GM19238 (cell line): Measurements from ENCODE around the gene SLX9.

Experiments used
- DNase-seq: peaks from one replicate; pipeline ENCODE4 v3.0.0; 2011; ENCODE audit warnings: low spot score; ENCODE audit not compliant: insufficient read length

SLX9 gene

DNA sequence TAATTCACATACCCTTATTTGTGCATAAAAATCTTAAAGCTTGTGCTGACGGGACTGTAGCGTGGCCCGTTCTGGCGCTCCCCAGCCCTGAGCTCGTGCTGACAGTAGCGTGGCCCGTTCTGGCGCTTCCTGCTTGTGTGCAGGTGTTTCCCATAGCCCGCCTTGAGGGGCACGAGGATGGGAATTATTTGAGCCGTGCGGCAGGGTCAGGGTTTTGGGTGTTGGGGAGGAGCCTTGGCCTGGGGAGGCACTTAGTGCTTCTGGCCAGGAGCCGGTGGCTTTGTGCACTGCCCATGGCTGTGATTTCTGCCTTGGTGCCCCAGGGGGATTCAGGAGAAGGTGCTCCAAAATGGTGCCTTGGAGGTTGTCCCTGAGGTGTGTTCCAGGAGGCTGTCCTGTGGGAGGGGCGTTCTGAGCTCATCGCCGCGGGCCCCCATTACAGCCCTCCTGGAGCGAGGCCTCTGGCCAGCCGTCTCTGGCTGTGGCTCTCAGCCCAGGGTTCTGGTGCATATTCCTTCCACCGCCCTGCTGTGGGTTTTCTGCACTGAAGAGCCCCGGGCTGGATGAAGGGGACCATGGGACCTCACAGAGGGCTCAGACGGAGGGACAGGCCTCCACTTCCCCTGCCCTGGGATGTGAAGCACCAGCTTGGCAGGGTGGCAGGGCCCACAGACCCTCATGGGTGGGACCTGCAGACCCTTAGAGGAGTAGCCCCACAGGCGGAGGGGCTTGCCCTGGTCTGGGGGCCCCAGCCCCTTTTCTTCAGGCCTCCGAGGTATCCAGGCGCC lies 6.6 kb downstream of the SLX9 start:
- DNase-seq, result no peak

GRCh38 chr21:44947111-44947929 lies 7.5 kb downstream of the SLX9 start:
- DNase-seq, result no peak

DNA sequence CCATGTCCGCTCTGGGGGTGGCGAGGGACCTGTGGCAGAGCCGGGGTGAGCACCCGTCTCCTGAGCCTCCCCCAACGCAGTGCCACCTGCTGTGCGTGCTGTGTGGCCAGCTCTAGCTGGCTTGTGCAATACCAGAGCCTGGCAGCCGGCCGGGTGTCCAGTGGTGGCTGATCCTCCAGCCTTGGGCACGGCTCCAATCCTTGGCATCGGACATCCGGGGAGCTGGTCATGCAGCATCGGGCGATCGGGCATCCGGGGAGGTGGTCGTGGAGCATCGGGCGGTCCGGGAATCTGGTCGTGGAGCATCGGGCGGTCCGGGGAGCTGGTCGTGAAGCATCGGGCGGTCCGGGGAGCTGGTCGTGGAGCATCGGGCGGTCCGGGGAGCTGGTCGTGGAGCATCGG lies 8.1 kb downstream of the SLX9 start:
- no peak for DNase-seq

- no peak for DNase-seq
These were observed 8.7 kb downstream of the SLX9 start for GRCh38 chr21:44948426-44949120.

GRCh38 chr21:44949161-44949778 lies 9.4 kb downstream of the SLX9 start:
- no peak for DNase-seq

DNA sequence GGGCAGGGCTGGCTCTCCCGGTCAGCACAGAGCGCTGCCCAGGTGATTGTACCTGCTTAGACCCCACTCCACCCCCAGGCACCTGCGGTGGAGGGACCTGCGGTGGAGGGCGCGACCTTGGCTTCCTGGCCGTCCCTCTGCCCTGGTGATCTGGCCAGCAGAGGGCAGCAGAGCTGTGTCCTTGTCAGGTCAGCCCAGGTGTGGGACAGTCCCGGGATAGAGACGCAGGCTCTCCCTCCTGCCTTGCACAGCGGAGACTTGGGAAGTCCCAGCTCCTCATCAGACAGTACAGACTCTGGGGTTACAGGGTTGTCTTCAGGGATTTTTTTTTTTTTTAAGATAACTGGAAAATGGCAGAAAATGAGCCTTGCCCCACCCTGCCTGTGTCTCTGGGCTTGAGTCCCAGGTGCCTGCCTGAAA lies 10.0 kb downstream of the SLX9 start:
- DNase-seq, result peak; percentile 85

DNA sequence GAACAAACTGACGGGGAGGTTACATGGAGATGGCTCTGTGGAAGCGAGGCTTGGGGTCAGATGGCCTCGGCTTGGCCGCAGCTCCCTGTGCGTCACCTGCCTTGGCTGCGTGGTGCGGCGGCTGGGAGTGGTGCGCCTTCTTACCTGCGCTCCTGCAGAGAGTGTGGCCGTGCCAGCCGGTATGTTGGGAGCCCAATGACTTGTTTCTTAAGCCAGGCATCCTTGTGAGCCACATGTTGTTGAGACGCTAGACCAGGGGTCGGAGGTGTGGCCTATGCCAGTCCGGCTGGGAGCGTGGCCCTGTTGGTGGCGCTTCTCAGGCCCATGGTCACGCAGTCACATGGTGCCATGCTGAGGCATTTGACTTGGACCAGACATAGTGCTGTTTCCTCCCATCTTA lies 10.5 kb downstream of the SLX9 start:
- no peak for DNase-seq

GRCh38 chr21:44951186-44951915 lies 11.5 kb downstream of the SLX9 start:
- DNase-seq, result no peak

- no peak for DNase-seq
These were observed 12.5 kb downstream of the SLX9 start for GRCh38 chr21:44952116-44952928.

DNA sequence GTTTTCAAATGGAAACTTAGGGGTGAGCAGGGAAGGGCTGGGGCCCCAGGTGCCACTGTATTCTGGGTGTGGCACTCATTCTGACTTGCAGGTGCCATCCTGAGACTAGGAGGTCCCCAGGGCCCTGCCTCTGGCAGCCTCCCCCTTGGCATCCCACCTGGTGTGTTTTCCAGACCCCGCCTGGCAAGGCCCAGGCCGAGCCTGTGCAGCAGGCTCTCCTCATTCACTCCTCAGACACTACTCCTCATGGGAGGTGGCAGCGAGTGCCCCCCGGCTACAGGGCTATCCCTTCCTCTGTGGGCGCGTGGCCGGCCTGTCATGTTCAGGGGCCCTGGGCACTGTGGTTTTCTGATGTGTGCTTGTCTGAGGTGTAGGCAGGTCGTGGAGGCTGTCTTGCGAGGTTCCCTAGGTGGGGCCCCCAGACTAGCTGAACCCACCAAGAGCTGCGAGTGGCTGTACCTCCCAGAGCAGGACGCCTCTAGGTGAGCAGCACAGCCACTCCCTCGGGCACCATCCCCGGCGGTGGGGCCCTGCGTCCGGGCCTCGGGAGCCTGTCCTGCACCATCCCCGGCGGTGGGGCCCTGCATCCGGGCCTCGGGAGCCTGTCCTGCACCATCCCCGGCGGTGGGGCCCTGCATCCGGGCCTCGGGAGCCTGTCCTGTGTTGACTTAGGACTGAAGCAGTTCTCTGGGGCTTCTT lies 13.2 kb downstream of the SLX9 start:
- no peak for DNase-seq

DNA sequence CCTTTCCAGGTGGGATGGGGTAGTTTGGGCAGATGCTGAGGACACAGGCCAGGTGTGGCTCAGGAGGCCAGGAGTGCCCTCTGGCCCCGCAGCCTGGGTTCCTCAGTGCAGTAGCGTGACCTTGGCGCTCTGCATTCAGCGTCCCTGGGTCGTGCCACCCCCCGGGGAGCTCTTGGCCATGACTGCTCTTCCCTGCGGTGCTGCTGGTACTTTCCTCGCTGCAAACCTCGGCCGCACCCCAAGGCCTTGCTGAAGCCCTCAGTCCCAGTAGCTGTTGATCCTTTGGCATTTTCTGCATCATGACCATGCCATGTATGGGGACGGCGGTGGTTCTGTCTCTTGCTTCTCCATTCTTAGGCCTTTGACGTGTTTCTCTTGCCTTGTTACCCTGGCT lies 13.8 kb downstream of the SLX9 start:
- no peak for DNase-seq

DNA sequence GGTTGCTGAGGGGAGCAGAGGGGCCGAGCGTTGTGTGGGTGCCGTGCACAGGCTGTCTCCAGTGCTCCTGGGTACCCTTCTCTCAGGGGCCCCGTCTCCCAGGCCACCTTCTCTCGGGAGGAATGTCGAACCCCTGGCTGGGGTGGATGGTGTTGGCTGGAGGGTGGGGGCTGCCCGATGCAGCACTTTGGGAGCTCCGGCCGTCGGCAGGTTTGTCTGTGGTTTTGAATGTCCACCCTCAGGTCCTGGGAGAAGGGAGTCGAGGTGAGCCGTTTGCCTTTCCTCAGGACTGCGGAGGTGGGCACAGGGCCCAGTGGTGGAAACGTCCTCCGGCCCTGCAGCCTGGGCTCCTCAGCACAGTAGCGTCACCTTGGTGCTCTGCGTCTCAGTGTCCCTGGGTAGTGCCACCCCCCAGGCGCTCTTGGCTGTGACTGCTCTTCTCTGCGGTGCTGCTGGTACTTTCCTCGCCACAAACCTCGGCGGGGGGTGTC lies 14.5 kb downstream of the SLX9 start:
- DNase-seq, result no peak

DNA sequence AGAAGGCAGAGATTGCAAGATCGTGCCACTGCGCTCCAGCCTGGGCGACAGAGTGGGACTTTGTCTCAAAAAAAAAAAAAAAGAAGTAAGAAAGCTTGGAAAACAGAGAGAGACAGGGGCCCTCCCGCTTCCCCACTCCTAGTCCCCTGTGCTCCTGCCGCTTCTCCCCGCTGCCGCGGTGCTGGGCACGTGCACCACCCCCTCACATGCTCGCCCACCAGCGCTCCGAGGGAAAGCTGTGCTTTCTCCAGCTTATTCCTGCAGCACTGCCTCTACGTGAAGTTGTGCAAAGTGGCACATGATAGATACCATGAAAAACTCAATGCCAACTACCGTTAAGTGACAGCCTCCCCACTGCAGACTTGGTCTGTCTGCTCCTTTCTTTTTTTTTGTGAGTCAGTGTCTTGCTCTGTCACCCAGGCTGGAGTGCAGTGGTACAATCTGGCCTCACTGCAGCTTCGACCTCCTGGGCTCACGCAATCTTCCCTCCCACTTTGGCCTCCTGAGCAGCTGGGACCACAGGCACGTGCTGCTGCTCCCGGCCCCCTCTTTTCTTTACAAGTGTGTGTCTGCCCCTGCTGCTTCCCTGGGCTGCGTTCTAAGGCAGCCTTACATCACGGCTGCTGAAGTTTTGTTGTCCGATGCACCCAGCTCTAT lies 15.4 kb downstream of the SLX9 start:
- no peak for DNase-seq

DNA sequence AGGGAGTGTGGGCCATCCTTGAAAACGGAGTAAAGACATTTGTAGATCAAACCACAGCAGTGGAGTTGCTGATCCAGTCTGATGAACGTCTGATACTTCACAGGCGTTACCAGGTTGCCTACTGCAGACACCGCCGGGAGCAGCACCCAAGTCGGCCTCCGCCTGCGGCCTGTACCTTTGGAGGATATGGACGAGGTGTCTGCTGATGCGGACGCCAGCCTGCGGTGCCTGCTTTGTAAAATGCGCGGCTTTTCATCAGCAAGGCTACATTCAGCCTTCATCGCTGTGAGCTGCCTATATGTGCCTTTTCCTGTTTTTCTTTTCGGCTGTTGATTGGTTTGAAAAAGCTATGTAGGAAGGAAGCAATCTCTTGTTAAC lies 16.0 kb downstream of the SLX9 start:
- DNase-seq, result no peak

DNA sequence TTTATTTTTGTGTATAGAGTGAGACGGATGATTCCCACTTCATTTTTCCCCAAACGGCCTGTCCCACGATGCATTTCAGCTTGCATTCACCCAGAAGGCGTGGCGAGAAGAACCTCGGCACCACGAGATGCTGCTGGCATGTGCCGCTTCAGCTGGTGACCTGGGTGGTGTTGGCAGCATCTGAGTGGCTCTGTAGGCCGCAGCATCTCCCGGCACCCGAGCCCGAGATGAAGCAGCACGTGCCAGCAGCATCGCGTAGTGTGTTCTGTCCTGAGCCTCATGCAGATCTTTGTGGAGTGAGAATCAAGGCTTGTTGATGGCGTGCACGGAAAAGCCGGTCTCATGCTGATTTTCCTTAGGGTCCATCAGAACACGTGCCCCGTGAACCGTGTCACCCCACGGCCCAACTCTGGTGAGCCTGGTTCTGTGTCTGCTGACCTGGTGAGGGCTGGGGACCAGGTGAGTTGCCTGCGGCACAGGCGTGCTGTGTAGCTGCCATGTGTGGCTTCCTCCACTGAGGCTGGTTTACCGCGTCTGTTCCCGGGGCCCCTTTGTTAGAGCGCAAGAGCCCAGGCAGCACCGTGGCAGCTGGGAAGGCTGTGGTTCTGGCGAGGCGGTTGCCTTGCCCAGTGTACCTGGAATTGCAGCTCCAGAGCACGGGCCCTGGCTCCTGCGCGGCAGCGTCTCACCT lies 16.7 kb downstream of the SLX9 start:
- DNase-seq, result no peak

DNA sequence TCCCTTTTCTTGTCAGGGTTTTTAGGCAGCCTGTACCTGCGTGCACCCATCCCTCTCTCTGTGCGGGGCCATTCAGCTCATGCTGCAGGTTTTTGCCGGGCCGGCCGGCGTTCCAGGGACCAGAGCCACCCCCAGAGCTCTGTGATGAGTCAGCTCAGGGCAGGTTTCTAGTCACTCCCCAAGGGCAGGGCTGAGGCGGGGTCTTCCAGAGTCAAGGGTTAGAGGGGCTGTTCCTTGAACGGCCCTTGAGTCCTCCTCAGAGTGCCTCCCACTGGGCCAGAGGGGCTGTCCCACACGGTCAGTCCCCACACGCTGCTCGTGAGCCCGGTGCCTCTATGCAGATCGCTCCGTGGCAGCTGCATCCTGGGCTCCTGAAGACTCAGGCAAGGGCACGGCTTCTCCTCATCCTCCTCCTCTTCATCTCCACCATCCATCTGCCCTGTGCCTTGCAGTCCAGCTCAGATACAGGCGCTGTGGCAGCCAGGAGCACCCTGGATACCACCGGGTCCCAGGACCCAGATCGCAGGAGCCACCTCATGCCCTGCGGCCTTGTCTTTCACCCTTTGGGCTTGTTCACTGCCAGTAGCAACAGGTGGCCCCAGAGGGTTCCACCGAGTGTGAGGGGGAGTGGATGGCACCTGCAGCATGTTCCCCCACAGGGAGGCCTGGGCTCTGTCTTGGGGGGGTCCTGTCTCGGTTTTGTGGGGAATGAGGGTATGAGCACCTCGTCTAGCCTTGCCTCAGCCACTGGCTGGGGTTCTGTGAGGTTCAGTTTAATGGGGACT lies 17.4 kb downstream of the SLX9 start:
- DNase-seq, result no peak

DNA sequence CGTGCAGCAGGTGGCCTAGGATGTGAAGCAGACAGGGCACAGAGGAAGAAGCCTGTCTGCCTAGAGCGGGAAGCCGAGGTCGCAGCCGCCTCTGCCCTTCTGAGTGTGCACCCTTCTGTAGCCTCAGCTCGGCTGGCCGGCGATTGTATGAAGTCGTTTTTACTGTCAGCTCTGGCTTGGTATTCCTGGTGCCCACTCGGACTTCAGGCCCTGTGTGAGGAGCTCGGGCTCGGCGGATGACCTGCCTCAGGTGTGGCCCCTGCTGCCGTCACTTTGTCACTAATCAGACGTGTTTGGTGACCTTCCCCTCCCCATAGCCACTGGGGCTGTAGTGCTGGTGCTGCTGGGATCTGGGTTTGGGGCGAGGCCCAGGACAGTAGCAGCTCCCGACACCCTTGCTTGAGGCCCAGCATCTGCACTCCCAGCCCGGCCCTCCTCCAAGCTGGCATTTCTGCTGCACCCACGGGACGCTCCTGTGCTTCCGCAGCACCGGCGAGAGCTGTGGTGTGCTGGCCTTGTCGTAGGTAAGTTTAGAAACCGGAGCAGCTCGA lies 18.1 kb downstream of the SLX9 start:
- no peak for DNase-seq
